ENCODE measurements around the gene KDM7A.

Gene KDM7A

DNA sequence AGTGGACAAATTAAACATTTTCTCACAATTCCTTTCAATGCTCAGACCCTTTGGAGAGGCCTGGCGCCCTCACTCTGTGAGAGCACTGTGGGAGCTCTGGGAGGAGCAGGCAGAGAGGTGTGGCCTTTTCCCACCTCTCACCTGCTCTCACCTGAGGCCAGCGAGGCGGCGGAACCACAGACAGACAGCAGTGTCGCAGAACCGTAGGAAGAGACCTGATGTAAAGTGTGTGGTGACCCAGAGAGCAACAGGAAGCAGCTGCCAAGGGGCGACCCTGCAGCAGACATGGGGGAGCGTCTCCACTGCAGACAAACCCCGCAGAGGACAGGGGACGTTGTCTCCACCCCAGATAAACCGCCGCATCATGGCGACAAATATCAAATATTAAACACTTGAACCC is 98.4 kb downstream of the KDM7A start:
- DNase-seq (ENCODE audit: low read depth), result no peak
- H3K4me3 ChIP-seq (ENCODE audit: low read length), result no peak overlapping the region
- TF ChIP-seq, protein P1, sequence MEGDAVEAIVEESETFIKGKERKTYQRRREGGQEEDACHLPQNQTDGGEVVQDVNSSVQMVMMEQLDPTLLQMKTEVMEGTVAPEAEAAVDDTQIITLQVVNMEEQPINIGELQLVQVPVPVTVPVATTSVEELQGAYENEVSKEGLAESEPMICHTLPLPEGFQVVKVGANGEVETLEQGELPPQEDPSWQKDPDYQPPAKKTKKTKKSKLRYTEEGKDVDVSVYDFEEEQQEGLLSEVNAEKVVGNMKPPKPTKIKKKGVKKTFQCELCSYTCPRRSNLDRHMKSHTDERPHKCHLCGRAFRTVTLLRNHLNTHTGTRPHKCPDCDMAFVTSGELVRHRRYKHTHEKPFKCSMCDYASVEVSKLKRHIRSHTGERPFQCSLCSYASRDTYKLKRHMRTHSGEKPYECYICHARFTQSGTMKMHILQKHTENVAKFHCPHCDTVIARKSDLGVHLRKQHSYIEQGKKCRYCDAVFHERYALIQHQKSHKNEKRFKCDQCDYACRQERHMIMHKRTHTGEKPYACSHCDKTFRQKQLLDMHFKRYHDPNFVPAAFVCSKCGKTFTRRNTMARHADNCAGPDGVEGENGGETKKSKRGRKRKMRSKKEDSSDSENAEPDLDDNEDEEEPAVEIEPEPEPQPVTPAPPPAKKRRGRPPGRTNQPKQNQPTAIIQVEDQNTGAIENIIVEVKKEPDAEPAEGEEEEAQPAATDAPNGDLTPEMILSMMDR (IDR thresholded peaks at IDR 0.05; ENCODE audit: insufficient read depth, low read depth, low read length, missing control alignments), result no peak

- no peak for DNase-seq (ENCODE audit: low read depth)
- TF ChIP-seq, protein P1 (IDR thresholded peaks at IDR 0.05; ENCODE audit: insufficient read depth, low read depth, low read length, missing control alignments), result no peak
- H3K4me3 ChIP-seq (ENCODE audit: low read length), result no peak overlapping the region
Observed at GRCh38 chr7:140074780-140075179, 102.0 kb downstream of the KDM7A start.

- TF ChIP-seq, protein P1 (IDR thresholded peaks at IDR 0.05; ENCODE audit: insufficient read depth, low read depth, low read length, missing control alignments), result no peak
- no peak for DNase-seq (ENCODE audit: low read depth)
- H3K4me3 ChIP-seq (ENCODE audit: low read length), result no peak overlapping the region
Observed at GRCh38 chr7:140070546-140070945, 106.2 kb downstream of the KDM7A start.

DNA sequence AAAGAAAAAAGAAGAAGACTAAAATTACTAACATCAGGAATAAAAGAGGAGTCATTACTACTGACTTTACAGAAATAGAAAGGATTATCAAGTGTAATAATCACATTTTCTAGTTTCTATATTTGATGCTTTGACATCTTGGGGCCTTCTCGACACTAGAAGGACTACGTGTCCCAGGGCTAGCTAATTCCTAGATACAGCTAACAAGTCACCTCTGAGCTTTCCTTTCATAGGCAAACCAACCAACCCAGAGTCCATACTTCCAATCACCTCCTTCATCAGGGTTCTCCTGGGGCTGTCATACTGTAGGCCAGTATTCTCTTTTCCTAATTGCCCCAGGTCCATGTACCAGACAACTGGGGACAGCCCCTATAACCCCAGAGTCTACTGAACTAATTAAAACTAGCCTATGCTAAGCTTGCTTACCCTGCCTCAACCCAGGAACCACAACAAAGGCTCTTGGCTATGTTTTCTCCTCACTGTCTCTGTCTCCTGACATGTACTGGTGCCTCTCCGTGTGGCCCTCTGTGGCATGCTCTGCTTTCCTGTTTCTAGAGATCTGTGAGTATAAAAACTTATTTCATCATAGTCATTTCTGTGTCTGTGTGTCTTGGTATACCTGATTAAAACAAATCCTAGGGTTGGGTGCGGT is 107.4 kb downstream of the KDM7A start:
- TF ChIP-seq, protein P1 (IDR thresholded peaks at IDR 0.05; ENCODE audit: insufficient read depth, low read depth, low read length, missing control alignments), result no peak
- DNase-seq (ENCODE audit: low read depth), result no peak
- no peak overlapping the region for H3K4me3 ChIP-seq (ENCODE audit: low read length)

- no peak for DNase-seq (ENCODE audit: low read depth)
- TF ChIP-seq, protein P1 (IDR thresholded peaks at IDR 0.05; ENCODE audit: insufficient read depth, low read depth, low read length, missing control alignments), result no peak
- H3K4me3 ChIP-seq (ENCODE audit: low read length), result no peak overlapping the region
Observed at GRCh38 chr7:140068033-140068432, 108.8 kb downstream of the KDM7A start.

DNA sequence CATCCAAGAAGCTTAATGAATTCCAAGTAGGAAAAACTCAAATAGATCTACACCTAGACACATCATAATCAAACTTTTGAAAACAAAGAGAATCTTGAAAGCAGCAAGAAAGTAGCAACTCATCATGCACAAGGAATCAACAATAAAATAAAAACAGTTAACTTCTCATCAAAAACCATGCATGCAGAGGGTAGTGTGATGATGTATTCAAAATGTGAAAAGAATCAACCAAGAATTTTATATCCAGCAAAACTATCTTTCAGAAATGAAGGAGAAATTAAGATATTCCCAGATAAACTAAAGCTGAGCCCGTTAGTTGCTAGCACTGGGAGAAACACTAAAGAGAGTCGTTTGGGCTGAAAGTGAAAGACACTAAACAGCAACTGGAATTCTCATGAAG is 109.7 kb downstream of the KDM7A start:
- TF ChIP-seq, protein P1 (IDR thresholded peaks at IDR 0.05; ENCODE audit: insufficient read depth, low read depth, low read length, missing control alignments), result no peak
- H3K4me3 ChIP-seq (ENCODE audit: low read length), result no peak overlapping the region

More for the DNA sequence above, 109.7 kb downstream of the KDM7A start:
- DNase-seq (ENCODE audit: low read depth), result no peak

All from epithelial cell of esophagus (primary cell).